ENCODE measurements around the gene CCDC200.

DNA sequence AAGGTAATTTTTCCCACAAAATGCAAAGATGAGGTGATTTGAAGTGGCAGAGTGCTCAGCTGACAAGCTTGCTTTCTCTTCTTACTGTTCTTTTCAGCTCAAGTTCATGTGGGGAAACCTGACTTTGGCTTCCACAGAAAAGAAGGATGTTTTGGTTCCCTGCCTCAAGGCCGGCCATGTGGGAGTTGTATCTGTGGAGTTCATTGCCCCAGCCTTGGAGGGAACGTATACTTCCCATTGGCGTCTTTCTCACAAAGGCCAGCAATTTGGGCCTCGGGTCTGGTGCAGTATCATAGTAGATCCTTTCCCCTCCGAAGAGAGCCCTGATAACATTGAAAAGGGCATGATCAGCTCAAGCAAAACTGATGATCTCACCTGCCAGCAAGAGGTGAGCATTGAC is 35.2 kb downstream of the CCDC200 start:
- TF ChIP-seq, protein P1, sequence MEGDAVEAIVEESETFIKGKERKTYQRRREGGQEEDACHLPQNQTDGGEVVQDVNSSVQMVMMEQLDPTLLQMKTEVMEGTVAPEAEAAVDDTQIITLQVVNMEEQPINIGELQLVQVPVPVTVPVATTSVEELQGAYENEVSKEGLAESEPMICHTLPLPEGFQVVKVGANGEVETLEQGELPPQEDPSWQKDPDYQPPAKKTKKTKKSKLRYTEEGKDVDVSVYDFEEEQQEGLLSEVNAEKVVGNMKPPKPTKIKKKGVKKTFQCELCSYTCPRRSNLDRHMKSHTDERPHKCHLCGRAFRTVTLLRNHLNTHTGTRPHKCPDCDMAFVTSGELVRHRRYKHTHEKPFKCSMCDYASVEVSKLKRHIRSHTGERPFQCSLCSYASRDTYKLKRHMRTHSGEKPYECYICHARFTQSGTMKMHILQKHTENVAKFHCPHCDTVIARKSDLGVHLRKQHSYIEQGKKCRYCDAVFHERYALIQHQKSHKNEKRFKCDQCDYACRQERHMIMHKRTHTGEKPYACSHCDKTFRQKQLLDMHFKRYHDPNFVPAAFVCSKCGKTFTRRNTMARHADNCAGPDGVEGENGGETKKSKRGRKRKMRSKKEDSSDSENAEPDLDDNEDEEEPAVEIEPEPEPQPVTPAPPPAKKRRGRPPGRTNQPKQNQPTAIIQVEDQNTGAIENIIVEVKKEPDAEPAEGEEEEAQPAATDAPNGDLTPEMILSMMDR (IDR thresholded peaks at IDR 0.05) = no peak
- TF ChIP-seq BHLHE40 (IDR thresholded peaks at IDR 0.05; ENCODE audit: low read depth, low read length) (no peak), EP300 (IDR thresholded peaks at IDR 0.05) (no peak), GATA3 (IDR thresholded peaks at IDR 0.05; ENCODE audit: borderline replicate concordance) (no peak), POLR2A (IDR thresholded peaks at IDR 0.05; ENCODE audit: low read length) (no peak)
- TF ChIP-seq, protein P2, sequence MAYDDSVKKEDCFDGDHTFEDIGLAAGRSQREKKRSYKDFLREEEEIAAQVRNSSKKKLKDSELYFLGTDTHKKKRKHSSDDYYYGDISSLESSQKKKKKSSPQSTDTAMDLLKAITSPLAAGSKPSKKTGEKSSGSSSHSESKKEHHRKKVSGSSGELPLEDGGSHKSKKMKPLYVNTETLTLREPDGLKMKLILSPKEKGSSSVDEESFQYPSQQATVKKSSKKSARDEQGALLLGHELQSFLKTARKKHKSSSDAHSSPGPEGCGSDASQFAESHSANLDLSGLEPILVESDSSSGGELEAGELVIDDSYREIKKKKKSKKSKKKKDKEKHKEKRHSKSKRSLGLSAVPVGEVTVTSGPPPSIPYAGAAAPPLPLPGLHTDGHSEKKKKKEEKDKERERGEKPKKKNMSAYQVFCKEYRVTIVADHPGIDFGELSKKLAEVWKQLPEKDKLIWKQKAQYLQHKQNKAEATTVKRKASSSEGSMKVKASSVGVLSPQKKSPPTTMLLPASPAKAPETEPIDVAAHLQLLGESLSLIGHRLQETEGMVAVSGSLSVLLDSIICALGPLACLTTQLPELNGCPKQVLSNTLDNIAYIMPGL (CRISPR knock-in tag; IDR thresholded peaks at IDR 0.05; ENCODE audit: borderline replicate concordance) = no peak
- TF ChIP-seq, protein P3, sequence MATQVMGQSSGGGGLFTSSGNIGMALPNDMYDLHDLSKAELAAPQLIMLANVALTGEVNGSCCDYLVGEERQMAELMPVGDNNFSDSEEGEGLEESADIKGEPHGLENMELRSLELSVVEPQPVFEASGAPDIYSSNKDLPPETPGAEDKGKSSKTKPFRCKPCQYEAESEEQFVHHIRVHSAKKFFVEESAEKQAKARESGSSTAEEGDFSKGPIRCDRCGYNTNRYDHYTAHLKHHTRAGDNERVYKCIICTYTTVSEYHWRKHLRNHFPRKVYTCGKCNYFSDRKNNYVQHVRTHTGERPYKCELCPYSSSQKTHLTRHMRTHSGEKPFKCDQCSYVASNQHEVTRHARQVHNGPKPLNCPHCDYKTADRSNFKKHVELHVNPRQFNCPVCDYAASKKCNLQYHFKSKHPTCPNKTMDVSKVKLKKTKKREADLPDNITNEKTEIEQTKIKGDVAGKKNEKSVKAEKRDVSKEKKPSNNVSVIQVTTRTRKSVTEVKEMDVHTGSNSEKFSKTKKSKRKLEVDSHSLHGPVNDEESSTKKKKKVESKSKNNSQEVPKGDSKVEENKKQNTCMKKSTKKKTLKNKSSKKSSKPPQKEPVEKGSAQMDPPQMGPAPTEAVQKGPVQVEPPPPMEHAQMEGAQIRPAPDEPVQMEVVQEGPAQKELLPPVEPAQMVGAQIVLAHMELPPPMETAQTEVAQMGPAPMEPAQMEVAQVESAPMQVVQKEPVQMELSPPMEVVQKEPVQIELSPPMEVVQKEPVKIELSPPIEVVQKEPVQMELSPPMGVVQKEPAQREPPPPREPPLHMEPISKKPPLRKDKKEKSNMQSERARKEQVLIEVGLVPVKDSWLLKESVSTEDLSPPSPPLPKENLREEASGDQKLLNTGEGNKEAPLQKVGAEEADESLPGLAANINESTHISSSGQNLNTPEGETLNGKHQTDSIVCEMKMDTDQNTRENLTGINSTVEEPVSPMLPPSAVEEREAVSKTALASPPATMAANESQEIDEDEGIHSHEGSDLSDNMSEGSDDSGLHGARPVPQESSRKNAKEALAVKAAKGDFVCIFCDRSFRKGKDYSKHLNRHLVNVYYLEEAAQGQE (IDR thresholded peaks at IDR 0.05) = no peak

Data from A549 (cell line).